Retina (tissue), 1 donor: ENCODE data around the gene P2RX2.
"Not testable (repeated sequence)": the region's sequence is repeated elsewhere in the genome, so short reads cannot be mapped to it uniquely, and the experiment has no call there.

Source experiments
- DNase-seq: peaks from one replicate; pipeline ENCODE4 v3.0.0-alpha.2; 2016

The P2RX2 gene

DNA sequence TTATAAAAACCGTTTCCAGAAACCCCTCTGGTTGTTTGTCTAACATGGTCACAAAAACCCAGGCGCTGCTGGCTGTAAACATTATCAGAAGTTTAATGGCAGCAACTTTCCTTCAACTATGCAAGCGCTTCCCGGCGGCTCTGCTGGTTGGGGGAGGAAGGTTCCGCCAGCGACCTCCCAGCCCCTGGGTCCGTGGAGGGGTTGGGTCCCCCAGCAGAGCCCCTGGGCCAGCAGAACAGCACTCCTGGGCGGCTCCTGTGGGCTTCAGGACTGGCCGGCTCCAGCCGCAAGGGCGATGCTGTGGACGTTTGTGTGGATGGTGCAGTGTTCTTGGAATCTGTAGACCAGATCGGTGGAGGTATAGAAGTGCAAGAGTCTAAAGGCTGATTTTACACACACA is 34.1 kb upstream of the P2RX2 start:
- DNase-seq = no peak

DNA sequence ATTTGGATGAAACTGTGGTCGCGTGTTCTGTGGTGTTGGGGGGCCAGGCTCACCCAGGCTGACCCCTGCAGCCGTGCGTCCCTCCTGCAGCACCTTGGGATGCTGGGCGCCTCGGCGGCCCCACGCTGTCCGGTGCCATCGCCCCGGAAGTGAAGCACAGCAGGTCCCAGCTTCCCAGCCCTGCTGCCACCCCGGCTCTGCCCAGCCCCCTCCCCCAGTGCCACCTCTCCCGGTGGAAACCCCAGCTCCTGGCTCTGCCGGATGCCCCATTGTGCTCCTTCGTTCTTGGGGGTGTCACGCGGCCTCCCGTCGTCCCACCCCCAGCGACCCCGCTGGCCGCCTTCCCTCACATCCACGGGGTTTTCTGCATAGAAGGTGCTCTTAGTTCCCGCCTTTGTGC is 33.4 kb upstream of the P2RX2 start:
- no peak for DNase-seq

DNA sequence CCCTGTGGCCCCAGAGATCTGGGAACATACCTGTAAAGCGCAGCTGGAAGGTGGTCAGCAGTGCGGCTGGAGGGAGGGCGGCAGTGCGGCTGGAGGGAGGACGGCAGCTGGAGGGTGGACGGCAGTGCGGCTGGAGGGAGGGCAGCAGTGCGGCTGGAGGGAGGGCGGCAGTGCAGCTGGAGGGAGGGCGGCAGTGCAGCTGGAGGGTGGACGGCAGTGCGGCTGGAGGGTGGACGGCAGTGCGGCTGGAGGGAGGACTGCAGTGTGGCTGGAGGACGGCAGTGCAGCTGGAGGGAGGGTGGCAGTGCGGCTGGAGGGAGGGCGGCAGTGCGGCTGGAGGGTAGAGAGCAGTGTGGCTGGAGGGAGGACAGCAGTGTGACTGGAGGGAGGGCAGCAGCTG is 31.6 kb upstream of the P2RX2 start:
- DNase-seq = no peak

DNA sequence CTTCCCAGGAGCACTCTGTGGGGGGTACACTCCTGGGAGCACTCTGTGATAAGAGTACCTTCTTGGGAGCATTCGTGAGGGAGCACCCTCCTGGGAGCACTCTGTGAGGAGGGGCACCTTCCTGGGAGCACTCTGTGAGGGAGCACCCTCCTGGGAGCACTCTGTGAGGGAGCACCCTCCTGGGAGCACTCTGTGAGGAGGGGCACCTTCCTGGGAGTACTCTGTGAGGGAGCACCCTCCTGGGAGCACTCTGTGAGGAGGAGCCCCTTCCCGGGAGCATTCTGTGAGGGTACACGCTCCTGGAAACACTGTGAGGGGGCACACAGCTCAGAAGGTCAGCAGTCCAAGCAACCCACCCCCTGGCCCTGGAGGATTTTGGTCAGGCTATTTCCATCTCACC is 30.8 kb upstream of the P2RX2 start:
- DNase-seq = no peak

DNA sequence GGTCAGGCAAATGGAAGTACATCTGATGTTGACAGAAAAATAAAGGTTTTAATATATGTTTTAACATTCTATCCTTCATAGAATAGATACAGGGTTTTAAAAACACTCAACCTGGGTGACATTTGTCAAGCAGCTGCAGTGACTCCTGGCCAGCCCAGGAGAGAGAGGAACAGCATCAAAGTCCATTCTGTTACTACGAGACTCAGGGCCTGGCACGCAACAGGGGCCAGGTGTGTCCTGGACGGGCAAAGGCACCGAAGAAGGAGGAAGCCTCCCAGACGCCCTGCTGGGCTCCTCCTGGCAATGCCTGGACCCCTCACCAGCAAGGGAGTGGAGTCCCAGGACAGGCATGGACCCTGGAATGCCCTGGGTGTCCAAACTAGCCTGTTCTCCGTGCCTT is 30.3 kb upstream of the P2RX2 start:
- no peak for DNase-seq

DNA sequence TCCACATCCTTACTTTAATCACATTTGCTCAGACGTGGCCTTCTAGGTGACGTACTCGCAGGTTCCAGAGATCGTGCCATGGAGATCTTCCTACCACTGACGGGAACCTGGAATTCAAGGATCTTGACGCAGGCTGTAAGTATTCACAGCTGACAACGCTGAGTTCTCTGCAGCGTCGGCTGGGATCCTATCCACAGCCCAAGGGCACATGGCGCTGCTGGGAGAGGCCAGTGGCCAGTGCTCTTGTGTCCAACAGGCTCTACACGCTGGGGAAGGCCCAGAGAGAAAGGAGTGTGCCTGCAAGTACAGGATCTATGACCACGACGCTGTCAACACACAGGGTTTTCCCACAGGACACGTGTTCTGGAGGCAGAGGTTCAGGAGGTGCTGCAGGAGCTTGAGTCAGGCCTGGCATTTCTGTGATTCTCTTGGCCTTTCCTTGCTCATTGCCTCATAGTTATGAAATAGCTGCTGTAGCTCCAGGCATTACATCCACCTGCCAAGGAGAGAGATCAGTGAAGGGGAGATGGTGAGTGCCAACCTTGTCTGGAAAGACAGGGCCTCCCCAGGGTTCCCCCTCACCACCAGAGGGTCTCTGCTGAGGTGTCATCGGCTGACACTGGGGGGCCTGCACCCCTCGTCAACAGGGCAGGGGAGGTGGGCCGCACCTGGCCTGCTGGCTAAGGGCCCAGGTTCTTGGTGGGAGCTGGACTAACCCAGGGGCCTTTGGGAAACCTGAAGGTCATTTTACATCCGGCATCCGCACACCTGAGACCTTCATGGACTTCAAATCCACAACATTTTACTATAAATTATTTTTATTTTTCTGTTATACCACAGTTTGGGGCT is 29.5 kb upstream of the P2RX2 start:
- DNase-seq = no peak

DNA sequence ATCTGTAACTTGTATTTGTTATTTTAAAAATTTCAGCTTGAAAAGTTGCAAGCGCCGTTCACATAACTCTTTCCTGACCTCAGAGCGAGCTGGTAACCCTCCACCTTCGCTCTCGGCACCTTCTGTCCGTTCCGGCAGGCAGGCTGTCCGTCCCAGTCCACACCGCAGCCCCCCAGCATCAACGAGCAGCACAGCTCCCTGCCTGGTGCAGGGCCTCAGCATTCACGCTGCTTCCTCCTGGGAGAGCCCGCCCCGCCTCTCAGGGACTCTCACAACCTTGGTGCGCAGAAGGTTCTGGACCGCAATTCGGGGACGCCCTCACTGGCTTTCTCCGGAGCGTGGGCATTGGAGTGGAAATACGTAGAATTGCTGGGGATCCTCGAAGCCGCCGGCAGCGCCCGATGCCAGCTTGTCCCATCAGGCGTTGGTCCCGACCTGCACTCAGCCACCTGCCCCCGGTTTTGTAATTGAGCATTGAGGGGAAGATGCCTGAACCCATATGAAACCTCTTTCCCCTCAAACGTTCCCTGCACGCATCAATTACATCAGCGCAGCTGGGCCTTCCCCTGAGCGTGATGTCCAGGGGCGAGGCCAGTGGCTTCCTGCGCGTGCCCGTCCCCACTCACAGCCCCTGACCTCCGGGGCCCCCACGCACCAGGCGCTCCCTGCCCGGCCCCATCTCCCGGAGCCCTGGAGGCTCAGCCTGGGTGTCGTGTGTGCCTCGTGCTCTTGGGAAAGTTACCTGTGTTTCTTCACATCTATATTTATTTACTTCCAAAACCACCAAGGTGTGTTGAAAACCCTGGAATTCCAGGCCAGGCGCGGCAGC is 27.3 kb upstream of the P2RX2 start:
- no peak for DNase-seq

DNA sequence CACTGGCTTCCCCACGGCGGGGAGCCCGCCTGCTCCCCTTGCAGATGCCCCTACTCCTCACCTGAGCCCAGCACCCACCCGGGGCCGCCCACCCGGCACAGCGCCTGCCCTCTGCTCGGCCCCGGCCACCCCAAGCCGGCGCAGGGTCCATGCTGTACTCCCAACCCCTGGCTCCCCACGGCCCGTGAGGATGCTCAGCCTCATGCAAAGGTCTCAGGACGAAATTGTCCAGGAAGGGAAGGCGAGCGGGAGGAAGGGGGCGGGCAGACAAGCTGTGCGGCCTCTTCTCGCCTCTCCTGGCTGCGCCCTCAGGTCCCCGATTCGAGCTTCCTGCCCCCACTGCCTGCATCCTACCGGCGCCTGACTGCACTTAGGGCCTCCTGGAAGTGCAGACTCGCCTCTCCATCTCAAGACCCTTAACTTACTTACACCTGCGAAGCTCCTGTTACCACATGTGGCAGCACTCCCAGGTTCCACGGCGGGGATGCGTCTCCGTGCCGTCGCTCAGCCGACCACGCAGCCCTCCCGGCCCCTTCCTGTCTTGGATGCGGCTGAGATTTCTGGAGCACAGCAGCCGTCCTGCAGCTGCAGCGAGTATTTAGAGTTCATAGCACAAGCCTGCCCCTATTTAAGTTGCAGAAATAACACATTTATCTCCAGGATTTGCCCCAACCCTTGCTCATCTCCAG is 26.1 kb upstream of the P2RX2 start:
- DNase-seq = no peak

DNA sequence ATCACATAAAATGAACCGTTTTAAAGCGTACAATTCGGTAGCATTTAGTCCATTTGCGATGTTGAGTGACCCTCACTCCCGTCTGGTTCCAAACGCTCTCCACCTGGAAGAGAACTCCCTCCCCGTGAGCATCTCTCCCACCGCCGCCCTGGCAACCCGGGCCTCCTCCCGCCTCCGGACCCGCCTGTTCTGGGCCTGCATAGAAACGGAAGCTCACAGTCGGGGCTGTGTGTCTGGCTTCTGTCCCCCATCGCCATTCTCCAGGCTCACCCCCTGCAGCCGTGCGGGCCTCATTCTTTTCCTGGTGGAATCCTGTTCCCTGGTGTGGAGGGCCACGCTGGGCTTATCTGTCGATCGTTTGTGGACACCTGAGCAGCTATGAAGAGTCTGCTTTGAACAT is 25.5 kb upstream of the P2RX2 start:
- DNase-seq = no peak

DNA sequence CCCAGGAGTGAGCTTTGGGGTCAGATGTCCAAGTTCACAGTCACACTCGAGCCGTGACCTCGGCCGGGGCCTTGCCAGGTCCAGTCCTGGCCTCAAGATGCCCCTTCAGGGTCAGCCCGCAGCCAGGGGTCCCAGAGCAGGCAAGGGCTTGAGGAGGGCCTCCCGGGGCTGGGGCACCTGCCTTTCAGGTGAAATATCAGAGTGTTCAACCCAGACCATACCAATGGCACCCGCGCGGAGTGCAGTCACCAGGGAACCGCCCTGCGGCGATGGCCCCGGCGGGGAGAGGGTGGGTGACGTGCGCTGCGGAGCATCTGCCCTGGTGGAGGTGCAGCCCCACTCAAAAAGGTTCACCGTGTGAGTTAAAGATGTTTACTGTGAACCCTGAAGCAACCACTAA is 25.1 kb upstream of the P2RX2 start:
- no peak for DNase-seq

DNA sequence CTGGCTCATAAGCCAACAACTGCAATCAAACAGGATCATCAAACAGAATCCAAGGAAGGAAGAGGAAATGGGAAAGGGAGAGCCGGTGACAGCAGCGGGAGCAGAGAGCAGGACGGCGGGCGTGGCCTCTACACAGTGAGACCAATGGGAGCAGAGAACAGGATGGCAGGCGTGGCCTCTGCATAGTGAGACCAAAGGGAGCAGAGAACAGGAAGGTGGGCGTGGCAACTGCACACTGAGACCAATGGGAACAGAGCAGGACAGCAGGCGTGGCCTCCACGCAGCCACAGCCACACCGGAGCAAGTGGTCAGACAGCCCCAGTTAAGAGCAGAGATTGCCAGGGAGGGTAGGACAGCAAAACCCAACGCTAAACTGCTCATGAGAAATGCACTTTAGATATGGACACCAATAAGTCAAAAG is 24.6 kb upstream of the P2RX2 start:
- DNase-seq = peak; percentile 85

DNA sequence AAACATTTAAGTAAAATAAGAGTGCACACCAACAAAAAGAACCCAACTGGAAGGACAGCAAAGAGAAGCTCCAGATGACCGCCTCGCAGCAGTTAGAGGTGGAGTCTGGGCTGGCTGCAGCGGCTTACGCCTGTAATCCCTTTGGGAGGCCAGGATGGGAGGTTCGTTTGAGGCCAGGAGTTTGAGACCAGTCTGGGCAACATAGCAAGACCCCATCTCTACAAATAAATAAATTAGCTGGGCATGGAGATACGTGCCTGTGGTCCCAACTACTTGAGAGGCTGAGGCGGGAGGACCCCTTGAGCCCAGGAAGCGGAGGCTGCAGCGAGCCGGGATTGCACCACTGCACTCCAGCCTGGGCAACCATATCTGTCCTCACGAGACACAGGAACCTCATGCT is 23.4 kb upstream of the P2RX2 start:
- no peak for DNase-seq

DNA sequence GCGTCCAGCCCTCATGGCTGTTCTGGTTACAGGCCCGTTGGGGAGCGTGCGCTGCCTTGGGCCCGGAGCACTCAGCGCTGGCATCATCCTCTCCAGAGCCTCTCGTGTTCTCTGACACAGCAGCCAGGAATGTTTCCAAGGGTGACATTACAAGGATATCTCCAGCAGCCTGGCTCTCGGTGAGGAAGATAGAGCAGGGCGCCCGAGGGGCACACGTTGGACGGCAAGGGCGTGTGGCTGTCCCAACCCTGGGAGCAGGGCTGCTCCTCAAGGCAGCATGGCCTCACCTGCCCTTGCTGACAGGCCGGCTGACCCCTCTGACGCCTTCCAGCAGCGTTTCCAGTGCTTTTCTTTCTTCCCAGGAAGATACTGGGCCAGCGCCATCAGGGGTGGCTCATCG is 22.6 kb upstream of the P2RX2 start:
- no peak for DNase-seq

DNA sequence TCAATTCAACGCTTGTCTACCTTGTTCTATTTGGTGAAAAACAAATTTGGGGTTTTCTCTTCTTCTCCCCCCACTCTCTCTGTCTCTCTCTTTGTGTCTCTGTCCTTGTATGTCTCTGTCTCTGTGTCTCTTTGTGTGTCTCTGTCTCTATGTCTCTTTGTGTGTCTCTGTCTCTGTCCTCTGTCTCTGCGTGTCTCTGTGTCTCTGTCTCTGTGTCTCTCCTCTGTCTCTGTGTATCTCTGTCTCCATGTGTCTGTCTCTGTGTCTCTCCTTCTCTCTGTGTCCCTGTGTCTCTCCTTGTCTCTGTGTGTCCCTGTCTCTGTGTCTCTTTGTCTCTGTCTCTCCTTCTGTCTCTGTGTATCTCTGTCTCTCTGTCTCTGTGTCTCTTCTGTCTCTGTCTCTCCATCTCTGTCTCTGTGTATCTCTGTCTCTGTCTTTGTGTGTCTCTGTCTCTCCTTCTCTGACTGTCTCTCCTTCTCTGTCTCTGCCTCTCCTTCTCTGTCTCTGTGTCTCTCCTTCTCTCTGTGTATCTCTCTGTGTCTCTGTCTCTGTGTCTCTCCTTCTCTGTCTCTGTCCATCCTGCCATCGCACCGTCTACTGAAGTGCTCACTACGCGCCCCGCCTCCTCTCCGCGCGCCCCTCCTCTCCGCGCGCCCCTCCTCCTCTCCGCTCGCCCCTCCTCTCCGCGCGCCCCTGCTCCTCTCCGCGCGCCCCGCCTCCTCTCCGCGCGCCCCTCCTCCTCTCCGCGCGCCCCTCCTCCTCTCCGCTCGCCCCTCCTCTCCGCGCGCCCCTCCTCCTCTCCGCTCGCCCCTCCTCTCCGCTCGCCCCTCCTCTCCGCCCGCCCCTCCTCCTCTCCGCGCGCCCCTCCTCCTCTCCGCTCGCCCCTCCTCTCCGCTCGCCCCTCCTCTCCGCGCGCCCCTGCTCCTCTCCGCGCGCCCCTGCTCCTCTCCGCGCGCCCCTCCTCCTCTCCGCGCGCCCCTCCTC is 21.0 kb upstream of the P2RX2 start:
- peak; percentile 43 for DNase-seq

DNA sequence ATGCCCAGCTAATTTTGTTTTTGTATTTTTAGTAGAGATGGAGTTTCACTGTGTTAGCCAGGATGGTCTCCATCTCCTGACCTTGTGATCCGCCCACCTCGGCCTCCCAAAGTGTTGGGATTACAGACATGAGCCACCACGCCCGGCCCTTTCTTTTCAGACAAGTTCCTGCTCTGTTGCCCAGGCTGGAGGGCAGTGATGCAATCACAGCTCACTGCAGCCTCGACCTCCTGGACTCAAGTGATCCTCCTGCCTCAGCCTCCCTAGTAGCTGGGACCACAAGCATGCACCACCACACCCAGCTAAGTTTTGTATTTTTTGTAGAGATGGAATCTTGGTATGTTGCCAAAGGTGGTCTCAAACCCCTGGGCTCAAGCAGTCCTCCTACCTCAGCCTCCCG is 19.1 kb upstream of the P2RX2 start:
- not testable (repeated sequence) for DNase-seq

DNA sequence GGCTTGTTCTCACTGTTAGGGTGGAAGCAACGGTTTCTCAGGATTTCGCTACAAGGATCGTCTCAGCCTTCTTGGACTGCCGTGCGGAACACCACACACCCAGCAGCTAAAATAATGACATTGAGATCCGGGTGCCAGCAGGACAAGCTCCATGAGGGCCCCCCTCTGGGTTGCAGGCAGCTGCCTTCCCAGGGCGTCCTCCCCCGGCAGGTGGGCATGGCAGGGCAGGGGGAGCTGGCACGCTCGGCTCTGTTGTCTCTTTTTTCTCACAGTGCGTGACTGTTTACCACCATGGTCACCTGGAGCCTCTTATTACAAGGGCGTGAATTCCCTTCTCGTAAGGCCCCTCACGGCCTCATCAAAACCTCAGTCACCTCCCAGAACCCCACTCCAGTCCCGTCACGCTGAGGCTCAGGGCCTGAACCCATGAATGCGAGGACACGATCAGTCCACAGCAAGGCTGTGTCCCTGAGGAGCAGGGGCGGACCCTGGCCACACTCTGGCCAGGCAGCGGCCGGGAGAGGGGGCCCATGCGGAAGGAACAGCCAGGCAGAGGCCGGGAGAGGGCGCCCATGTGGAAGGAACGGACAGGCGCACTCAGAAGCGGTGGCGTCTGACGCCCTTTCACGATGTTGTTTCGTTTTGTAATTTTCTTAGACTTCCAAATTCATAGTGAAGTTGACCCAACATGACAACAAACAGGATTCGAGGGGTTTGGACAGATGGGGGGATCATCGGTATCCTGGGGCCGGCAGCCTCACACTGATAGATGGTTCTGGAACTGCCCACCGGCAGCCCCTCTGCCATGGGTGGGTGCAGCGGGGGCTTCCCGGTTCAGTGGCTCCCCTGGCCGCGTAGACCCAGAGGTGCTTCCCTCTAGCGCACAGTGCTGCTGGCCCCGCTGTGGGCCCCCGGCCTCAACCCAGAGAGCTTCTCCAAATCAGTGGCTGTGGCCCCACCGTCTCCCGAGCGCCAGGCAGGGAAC is 18.2 kb upstream of the P2RX2 start:
- DNase-seq = peak; percentile 87

DNA sequence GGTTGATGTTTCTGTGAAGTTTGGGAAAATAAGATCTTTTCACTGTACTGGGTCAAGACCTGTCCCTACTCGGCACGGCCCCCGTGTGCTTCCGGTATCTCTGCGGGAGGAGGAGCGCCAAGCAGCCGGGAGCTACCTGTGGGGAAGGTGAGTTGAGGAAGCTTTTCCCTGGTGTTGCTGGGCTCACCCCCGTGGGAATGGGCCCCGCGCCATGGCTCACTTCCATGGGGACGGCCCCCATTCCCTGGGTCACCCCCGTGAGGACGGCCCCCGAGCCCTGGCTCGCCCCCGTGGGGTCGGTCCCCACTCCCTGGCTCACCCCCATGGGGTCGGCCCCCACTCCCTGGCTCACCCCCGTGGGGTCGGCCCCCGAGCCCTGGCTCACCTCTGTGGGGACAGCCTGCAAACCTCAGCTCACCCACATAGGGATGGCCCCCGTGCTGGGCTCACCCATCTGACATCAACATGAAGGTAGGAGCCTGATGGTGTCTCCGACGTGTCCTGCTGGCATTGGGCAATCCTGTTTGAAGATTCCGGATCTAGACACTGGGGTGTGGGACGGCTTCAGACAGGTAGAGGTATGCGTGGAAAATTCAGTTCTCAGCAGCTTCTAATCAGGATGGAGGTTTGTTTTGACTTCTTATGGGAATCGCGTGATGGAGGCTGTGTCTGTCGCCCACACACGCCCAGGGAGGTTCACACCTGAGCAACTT is 17.2 kb upstream of the P2RX2 start:
- DNase-seq = no peak

DNA sequence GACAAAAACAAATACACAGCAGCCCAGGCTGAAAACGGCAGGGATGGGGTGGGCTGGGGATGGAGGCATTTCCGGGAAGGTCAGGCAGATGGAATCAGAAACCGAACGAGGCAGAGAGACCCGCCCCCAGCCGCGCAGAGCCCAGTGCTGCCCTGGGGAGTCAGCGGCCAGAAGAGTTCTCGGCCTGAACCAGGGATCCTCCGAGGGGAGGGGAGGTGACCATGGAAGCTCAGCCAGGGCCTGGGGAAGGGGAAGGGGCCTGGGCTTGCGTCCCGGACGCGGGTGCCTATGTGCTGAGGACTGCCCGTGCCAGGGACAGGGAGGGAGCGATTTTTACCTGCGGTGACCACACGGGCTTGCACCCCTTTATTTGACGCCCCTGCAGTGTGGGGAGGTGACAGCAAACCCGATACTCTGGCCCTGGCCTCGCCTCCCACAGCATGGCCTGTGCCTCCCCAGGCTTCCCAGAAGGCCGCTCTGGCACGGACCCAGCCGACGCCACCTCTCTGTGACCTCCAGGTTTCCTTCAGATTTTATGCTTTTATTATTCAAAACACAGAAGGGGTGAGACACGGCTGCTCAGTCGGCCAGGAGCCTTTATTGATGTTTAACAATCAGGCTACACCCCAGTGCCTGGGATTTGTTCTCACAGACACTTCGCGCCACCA is 15.9 kb upstream of the P2RX2 start:
- peak; percentile 67 for DNase-seq

DNA sequence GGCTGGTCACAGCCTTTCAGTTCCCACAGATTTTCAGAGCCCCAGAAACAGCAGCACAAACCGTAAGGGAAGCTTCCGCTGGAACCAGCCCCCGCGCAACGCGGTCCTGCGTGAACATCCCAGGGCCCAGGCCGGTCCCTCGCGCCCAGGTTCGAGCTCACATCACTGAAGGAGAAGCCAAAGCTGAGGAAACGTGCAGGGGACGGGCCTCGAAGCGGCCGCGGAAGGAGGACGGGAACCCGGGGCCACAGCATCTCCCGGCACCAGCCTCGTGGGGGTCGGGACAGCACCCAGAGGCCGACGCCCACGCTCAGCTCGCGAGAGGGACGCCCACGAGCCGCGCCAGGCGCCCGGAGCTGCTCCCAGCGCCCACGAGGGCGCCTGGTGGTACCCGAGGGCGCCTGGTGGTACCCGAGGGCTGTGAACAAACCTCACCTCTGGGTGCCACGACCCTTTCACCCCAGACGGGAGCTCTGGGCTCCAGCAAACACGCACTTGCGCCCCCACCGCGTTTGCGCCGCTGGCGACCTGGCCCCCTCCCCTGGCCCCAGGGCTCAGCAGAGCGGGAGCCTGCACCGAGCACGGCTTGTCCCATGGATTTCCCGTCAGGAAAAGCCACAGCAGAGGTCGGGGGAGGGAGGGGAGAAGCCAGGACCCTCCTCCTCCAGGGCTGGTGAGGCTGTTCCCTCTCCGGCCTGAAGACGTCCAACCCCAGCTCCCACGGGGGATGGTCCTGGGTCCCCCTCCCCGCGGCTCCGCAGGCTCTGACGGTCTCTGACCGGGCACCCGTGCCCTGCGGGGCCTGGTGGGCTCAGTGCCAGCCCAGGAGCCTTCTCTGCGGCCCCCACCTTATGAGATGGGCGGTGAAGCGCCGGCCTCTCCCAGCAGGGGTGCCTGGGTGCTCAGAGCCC is 15.1 kb upstream of the P2RX2 start:
- DNase-seq = peak; percentile 45
